HEK293T (cell line): ENCODE results near the gene TMEM51.

Source experiments
- ARNT ChIP-seq: fragments of 450-650 bp; IDR thresholded peaks from 2 replicates; pipeline ENCODE4 v1.6.1; 2017; ENCODE audit warnings: mild to moderate bottlenecking
- BHLHE40 ChIP-seq: fragments of 450-650 bp; IDR thresholded peaks from 2 replicates; pipeline ENCODE4 v1.6.1; 2016; ENCODE audit warnings: mild to moderate bottlenecking, moderate library complexity, borderline replicate concordance
- CTBP1 ChIP-seq: fragments of 450-650 bp; IDR thresholded peaks from 2 replicates; pipeline ENCODE4 v1.6.1; 2016; ENCODE audit warnings: borderline replicate concordance
- ELF4 ChIP-seq: fragments of 450-650 bp; IDR thresholded peaks from 2 replicates; pipeline ENCODE4 v1.6.1; 2017; ENCODE audit warnings: antibody characterized with exemption
- FOXA1 ChIP-seq: fragments of 450-650 bp; IDR thresholded peaks from 2 replicates; pipeline ENCODE4 v1.6.1; 2016; ENCODE audit warnings: mild to moderate bottlenecking
- FOXK2 ChIP-seq: fragments of 450-650 bp; IDR thresholded peaks from 2 replicates; pipeline ENCODE4 v1.6.1; 2016; ENCODE audit warnings: mild to moderate bottlenecking
- FOXM1 ChIP-seq: fragments of 450-650 bp; IDR thresholded peaks from 2 replicates; pipeline ENCODE4 v1.6.1; 2017; ENCODE audit warnings: mild to moderate bottlenecking, borderline replicate concordance
- HDGF ChIP-seq: fragments of 450-650 bp; IDR thresholded peaks from 2 replicates; pipeline ENCODE4 v1.6.1; 2017; ENCODE audit warnings: antibody characterized with exemption, borderline replicate concordance
- L3MBTL2 ChIP-seq: fragments of 450-650 bp; conservative IDR thresholded peaks from 2 replicates; pipeline ENCODE4 v1.6.1; 2016; ENCODE audit warnings: mild to moderate bottlenecking
- LEF1 ChIP-seq: fragments of 450-650 bp; IDR thresholded peaks from 2 replicates; pipeline ENCODE4 v1.6.1; 2017; ENCODE audit warnings: mild to moderate bottlenecking, borderline replicate concordance
- PKNOX1 ChIP-seq: fragments of 450-650 bp; IDR thresholded peaks from 2 replicates; pipeline ENCODE4 v1.6.1; 2016
- SUZ12 ChIP-seq: fragments of 450-650 bp; IDR thresholded peaks from 2 replicates; pipeline ENCODE4 v1.6.1; 2016; ENCODE audit warnings: mild to moderate bottlenecking

GRCh38 chr1:15214527-15214926 lies 61.0 kb downstream of the TMEM51 start:
- TF ChIP-seq FOXM1 (no peak), FOXK2 (no peak), LEF1 (no peak), BHLHE40 (no peak), PKNOX1 (no peak), CTBP1 (no peak), ARNT (no peak), L3MBTL2 (no peak), ELF4 (no peak), SUZ12 (no peak), FOXA1 (no peak), HDGF (no peak)
